Inferior parietal cortex (tissue), 1 donor: ENCODE data around the gene LRTM1.

Source experiments
- DNase-seq: peaks from one replicate; pipeline ENCODE4 v3.0.0-alpha.2; 2016; ENCODE audit errors: extremely low spot score

Gene LRTM1

DNA sequence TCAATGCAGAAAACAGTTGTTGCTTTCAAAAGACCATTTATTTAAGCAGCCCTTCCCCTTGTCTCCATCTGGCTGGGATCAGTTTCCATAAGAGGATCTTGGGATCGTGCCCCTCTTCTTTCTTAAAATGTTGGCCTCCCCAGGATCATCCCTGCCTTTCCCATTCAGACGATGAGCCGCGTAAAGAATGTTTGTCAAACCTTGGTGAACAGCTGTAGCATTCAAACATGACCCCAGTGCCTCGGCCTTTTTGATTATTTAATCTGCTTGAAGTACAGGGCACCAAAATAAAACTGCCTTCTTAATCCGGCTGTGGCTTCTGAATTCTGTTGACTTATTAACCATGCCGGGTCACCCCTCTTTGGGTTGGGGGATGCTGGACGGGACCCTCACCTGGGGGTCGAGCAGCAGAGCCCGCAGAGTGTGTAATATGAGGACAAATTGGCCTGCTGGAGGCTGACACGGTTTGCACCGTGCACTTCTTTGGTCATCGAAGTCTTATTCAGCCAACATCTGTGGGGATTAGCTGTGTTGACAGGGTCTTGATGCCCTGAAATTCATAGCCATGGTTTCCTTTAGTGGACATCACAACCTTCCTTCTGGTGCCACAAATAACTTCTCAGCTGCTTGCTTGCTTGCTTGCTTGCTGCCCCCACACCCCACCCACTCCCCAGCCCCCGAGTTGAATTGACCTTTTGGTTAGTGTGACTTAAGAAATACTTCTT, at the start of gene LRTM1:
LRTM1 (minus strand) TSS at position 14 of the 725 bp plus-strand sequence. CDS start 148 bp downstream, outside the sequence.
- DNase-seq: no peak

DNA sequence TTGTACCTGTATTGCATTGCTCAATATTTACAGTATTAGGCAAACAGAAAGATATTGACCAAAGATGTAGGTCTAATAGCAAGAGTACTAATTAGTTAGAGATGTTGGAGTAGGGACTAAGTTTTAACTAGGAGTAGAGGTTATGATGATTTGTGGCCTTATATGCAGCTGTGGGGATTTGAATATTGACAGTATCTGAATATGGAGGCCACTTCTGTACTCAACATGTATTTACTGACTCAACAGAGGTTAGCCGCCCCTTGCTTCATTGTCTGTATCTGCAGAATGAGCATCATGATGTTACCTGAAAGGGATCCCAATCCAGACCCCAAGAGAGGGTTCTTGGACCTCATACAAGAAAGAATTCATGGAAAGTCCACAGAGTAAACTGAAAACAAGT, 49.6 kb upstream of the LRTM1 start:
- no peak for DNase-seq

DNA sequence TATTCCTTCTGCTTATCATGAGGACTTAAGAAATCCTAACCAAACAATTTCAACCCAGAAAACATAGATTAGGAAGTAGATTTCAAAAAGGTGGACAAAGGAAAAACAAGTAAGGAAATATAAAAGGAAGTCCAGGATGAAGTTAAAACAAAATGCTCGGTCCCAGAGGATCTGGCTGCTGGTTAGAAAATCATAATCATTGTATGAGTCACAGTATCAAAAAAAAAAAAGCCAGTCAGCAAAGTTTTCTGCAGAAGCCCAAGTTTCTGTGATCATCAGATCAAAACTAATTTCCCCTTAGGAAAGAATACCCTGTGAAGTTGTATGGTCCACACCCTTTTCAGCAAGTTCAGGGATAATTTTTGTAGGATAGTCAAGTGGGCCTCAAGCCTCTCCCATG, 43.0 kb upstream of the LRTM1 start:
- no peak for DNase-seq

DNA sequence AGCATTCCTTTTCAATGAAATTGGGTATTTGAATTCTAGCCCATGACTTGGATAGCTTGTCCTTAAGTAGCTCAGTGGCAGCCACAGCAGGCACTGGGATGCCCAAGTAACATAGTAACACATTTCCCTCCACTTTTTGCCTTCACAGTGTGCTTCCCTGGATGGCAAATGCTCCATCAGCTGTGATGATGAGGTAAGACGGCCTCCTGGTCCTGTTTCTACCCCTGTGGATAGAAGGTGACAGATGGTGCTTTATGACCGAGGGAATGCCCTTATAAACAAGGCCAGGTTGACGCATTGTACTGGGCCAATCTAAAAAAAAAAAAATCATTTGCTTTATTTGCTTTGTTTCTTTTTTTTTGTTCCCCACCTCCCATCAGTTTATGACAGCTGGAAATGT, 41.8 kb upstream of the LRTM1 start:
- DNase-seq: no peak

DNA sequence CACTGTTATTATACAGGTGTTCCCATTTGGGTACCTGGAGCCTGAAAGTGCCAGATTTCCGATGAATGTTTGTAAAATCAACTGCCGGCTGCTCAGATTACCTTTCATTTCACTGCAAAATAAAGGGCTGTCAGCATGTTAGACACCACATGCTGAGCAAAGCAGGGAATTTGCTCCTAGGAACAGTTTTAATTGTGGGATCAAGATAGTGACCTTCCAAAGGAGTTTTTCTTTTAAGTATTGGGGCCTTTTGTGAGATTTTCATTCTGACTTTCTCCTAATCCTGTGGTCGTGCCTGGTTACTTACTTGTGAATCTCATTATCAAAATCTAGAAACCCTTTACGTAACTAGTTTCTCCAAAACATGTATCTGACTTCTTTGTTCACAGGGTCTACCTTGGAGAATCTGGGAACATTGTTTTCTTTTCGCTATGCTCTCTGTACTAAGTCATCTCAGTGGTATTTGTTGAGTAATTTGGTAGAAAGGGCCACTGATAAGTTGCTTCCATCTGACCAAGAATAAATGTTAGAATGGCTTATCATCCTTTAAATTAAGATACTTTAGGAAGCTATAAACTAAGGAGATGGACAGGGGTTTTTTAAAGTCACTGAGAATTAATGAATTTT, 40.8 kb upstream of the LRTM1 start:
- DNase-seq: no peak

DNA sequence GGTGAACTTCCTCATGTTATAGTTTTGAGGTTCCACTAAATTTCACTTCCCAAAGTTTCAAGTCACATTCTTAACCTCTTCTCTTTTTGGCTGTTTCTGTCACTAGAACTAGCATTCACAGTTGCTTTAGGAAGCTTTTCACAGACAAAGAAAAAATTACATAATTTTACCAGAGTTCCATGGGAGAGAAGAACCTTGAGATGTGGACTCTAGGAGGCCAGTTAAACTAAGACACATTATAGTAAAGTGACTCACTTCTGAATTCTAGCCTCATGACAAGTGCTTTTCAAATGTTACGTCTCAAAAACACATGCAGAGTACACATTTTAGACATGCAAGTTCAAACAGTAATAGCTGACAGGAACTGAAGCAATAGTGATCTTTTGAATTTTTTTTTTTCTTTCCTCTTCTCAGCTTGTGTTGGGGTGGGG, 39.9 kb upstream of the LRTM1 start:
- peak; percentile 6 for DNase-seq

DNA sequence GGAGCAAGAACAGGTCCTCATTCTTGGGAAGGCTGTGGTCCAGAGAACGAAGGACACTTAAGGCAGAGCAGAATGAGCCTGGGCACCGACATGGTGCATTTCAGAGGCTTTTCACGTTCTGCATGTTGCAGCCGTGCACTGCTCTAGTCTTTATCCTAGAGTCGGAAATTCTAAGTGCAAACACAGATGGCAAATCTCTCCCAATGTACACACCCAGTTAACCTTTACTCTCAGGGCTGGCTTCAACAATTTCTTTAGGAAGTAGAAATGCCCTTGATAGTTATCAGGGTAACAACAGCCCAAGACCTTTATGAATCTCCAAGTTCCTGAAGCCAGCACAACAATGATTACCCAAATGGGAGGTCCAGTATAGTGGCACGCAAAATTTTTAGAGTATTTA, 39.1 kb upstream of the LRTM1 start:
- no peak for DNase-seq

DNA sequence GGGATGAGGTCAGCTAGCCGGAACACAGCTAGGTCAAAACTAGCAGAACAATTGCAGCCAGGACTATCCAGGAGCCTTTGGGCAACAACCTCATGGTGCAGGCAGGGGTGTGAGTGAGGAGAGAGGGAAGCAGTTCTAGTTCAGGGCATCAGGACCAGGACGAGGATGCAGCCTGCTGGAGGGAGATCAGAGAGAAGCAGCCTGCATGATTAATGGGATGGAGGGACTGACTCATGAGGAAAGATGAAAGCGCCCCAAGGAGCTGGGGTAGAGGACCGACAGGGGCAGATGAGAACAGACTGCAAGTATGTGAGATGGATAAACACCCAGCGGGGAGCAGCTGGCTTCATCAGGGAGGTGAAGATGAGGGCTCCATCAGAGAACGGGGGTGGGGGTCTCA, 37.9 kb upstream of the LRTM1 start:
- DNase-seq: no peak

DNA sequence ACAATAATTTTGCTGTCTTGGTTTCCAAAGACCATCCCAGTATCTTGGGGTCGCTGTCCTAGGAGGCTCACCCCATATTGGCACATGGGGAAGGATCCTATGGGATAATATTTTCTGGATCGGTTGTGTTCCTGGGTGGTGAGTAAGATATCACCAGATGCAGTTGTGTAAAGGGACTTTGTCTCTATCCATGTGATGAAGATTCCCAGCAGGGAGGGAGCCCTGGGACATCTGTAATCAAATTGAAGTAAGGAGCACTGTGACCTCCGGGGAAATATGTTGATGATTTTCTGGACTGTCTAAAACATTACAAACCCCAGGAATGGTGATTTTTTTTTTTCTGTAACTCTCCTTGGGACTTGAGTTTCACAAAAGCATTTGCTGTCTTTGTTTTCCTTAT, 36.2 kb upstream of the LRTM1 start:
- no peak for DNase-seq

DNA sequence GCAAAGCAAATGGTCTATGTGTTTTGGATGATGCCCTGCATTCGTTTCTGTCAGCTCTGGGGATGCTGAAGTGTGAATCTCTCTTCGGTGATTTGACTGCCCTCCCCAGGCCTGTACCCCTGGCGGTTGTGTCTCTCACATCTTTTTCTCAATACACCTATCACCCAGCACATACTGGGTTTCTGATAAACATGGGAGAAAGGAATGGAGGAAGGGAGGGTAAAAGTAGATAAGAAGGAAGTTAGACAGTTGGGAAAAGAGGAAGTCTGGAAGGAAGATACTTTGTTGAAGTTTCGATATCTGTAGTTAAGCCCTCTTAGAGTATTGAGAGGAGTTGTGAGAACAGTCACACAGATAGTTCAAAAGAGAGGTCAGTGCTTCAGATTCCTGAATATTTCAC, 35.8 kb upstream of the LRTM1 start:
- DNase-seq: no peak

DNA sequence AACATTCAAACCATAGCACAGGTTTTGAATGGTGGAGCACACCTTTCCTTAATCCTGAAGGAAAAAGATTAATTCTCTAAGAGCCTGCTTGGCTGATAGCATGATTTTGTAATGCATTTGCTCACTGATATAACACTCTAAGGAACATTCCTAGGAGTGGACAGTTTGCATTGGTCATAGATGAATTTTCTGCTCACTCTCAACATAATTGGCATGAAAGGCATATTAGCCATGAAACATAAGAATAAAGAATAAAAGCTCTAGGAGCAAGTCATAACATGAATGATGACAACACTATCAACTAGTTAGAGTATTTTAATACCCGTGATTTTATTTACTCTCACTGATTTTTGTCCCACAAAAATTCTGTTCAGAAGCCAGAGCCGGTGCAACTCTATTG, 34.3 kb upstream of the LRTM1 start:
- no peak for DNase-seq

DNA sequence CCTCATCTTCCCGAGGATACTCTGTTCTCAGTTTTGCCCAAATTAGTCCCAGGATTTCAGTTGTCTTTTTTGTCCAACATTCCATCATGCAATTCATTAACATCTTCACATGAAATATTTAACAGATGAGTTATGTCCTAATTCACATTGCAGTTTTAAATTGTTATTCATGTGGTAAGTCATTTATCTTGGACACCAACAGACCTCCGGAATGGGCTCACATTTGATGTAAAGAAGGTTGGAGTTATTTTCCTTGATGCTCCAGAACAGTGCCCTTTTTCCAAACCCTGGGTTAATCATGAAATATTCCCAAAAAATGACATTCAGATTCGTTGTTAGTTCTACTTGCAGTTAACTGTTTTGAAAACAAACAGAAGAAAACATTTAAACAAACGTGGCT, 32.8 kb upstream of the LRTM1 start:
- no peak for DNase-seq

DNA sequence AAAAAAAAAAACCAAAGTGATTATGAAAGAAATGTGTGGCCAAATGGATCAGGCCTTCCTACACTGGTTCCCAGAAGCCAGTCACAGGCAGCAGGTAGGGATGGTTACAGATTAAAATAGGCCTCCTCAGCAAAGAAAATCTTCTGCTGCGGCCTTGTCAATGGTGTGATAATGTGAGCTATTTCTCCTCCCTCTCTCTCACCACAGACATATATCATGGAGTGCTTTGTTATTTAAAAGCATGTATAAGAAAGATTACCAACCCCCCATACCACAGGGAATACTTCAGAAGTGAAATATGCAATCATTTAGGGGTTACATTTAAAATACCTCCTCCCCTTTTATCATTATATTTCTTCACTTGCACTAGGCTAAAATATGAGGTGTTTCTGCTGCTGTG, 32.2 kb upstream of the LRTM1 start:
- no peak for DNase-seq

DNA sequence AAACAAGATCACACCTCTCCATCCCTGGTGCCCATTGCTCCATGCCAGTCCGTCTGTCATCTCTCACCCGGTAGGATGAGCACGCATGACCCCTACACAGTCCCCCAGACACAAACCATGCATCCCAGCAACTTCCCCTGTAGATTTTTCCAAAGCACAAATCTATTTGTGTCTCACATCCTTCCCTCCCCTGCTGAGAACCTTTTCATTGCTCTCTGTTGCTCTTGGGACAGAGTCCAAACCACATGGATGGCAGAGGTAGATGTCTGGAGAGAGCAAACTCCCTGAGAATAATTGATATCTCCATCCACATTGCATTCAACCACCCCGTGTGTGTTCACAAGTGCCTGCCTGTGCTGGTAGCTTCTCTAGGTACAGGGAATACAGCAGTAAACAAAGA, 29.9 kb upstream of the LRTM1 start:
- no peak for DNase-seq

DNA sequence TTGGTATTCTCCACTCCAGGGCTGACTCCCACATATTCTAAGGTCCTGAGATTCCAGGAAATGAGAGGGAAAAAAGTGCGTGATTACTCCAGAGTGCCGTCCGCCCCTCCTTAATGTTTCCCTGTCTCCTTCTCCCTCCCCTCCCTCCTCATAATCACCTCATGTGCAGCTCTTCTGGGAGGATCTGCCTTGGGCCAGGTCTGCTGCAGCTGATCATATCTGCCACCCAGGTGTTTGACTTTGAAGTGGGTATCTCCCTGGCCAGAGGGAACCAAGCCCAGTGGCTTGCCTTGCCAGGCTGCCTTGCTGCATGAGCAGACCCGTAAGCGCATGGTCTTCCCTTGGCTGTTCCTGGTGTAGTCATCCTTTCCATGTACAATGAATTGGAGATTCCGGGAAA, 28.1 kb upstream of the LRTM1 start:
- DNase-seq: no peak

DNA sequence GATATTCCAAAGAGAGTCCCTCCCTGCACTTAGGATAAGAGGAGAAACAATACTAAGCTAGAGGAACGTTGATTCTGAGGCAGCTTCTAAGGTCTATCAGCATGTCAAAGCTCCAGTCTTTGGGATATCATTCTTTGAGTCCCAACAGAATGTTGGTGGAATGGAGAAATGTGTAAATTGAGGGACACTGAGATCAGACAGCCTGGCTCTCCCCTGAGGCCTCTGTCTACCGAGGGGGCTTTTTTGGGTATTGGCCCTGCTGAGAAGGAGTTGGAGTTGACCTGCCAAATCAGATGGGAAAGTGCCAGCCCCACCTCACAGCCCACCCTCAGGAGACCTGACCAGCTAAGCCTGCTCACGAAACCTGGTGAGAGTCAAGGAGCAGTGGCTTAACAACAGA, 27.6 kb upstream of the LRTM1 start:
- no peak for DNase-seq

DNA sequence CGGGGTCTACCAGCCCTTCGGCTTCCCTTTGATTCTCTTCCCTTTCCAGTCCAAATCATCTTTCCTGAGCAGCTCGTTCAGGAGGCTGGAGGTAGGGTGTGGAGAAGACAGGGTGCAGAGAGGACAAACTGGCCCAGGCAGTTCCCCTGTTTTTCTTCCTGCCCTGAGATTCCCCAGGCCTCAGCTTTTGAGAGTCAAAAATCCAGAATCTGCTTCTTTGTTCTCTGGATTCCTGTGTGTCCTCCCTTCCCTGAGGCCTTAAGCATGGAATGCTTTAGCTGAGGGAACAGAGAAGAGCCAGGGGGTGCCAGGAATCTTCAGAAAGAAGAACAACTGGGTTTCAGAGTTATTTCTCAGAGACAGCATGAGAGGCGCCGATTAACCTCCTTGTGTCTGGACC, 26.7 kb upstream of the LRTM1 start:
- no peak for DNase-seq

DNA sequence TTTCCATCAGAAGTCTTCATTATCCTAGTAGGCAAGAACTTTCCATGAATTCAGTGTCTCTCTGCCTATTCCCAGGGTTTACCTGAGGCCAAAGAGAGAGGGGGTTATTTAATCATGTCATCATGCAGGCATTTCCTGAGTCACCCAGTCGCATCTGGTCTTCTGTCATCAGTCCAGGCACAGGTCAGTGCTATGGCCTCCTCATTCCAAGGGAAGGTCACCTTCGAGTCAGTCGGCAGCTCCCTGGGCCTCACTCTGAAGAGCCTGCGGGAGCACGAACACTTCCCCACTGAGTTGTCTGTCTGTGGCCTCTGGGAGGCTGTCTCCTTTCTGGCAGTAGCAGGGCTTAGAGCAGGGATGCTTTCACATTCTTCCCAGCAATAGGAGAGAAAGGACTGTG, 26.2 kb upstream of the LRTM1 start:
- DNase-seq: no peak

DNA sequence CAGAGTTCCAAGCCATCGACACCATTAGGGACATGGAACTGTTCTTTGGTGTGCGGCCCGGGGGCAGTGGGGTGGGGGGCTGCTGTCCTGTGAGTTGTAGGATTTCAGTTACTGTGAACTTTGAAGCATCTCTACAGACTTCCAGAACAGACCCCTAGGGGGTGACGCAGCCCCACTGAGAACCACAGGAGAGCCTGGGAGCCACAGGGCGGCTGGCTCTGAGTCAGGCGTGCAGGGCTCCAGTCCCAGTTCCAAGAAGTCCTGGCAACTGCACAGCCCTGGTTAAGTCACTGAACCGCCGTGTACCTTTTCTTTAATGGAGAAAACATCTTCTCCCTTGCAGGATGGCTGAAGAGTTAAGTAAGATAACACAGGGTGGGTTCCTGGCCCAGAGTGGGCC, 23.5 kb upstream of the LRTM1 start:
- peak; percentile 33 for DNase-seq

DNA sequence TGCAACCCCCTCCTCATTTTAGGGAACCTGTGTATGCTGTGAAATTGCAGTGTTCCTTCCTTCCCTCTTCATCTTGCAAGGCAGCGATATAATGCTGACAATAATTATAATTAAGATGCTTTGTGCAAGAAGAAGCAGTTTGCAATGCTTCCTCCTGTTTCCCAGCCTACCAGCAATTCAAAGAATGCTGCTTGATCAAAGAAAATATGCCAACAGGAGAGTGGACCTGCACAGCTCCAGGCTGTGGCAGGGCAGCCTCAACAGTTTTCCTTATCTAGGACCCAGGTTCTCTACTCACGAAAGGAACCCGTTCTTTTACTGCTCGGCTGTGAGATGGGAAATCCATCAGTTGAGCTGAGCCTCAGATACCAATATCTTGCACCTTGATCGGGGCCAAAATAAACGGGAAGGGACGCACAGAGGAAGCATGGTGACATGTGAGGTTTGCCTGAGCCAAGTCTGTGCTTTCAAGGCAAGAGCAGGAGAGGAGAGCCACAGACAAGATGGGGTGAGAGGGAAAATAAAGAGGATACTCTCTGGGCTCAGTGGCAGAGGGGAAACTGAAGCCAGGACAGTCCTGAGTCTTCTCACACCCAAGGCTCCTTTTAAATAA, 22.6 kb upstream of the LRTM1 start:
- DNase-seq: no peak

DNA sequence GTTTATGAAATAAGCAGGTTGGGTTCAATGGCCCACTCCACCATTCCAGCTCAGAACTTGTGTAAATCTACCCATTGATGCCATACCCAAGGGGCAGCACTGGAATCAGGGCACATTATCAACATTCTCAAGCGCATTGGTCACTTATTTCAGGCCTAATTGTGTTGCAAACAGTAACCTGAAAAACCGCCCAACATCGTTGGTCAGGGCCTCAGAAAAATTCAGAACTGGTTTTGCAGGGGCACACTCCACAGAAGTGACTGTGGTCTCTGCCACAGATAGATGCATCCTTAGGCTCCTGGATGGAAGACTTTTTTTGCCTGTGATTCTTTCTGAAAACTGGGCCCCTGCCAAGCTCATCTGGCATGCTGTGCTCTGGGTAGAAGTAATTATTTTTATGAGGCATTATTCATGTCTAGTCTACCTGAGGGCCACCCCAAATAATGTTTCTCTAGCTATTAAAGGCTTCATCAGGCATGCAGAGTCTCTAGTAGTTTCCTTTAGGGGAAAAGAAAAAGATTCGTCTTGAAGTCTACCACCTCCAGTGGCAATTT, 21.7 kb upstream of the LRTM1 start:
- no peak for DNase-seq

DNA sequence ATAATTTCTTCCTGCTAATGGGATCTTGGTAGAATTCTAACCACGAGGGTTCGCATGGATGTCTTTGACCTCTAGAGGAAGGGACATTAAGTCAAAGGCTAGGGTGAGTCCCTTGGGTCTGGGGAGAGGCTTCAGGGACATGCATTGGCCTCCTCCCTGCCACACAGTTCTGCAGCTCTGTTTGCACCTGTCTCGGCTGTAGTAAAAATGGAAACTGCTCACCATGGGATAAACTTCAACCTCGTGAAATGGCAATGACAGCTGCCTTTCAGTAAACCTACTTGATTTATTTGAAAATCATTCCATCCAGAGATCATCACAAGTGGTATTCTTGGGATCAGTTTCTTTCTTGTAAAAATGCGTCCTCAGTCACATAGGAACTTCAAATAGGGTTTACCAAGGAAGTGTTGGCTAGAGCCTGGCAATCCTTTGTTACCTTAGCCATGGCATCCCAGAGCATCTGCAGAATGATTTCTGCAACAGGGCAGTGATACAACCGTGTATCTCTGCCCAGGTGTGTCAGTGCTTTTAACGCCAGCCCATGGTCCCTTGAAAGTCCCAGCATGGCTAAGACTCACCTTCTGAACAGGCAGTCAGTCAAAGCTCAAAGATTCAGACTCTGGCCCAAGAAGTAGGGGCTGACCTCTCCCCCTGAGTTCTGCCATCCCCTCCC, 14.0 kb upstream of the LRTM1 start:
- no peak for DNase-seq
